Measurements from ENCODE around the gene RBM33.

Gene RBM33

DNA sequence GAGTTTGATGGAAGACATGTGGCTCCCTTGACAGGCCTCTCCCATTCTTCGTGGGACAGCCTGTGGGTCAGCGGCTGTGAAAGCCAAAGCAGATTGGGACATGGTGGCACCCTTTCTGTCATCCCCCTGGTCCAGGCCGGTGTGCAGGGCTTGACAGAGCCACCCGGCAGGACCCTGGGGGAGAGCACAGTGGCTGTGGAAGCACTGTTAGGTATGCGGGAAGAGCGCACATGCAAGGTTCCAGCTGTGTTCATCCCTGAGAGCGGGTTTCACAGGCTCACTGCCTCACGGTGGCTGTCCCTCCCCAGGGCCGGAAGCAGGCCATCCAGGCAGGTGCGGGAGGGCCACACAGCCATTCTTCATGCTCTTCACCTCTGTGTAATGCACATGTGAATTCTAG is 138.0 kb downstream of the RBM33 start:
- no peak for DNase-seq

DNA sequence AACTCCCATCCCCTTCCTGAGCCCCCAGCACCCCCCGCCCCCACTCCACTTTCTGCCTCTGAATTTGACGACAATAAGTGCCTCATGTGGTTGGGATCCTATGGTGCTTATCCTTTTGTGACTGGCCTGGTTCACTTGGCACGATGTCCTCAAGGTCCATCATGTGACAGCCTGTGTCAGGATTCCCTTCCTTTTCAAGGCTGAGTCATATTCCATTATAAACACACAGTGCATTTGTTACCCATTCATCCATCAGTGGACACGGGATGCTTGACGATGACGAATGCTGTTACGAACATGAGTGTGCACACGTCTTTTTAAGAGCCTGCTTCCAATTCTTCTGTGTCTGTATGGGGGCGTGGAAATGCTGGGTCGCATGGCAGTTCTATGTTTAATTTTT is 141.1 kb downstream of the RBM33 start:
- no peak for DNase-seq

DNA sequence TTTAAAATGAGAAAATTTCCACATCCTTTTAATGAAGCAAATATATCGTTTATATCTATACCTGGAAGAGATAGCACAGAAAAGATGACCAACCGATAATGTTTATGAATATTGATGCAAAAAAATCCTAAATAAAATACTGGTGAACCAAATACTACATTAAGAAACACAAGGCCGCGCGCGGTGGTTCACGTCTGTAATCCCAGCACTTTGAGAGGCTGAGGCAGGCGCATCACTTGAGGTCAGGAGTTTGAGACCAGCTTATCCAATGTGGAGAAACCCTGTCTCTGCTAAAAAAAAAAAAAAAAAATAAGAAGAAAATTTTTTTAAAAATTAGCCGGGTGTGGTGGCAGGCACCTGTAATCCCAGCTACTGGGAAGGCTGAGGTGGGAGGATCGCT is 142.0 kb downstream of the RBM33 start:
- DNase-seq: no peak

DNA sequence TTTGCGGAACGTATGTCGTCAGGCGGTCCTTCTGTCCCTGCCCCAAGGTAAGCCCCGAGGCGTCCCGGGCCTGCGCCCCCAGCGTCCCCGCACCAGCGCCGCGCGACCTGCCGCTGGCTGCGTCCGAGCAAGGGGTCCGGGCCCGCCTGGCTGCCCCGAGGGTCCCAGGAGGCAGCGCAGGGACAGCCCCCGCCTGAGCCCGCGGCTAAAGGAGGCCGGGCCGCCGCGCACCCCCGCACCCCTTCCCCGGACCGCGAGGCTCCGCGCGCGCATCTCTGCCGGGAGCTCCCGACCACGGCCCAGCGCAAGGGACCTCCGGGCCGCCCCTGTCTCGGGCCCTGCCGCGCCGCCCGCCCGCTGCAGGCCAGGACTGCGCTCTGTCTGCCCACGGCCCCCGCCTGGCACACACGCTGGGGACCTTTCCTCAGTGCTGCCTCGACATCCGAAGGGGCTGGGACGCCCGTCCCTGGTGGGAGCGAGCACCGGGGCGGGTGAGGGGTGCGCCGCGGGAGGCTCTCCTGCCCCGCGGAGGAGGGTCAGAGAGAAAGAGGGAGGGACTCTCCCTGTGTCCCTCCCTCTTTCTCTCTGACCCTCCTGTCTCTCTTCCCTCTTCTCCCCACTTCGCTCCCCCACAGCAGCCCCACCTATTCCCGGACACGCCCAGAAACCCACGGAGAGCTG is 142.8 kb downstream of the RBM33 start:
- DNase-seq: no peak

DNA sequence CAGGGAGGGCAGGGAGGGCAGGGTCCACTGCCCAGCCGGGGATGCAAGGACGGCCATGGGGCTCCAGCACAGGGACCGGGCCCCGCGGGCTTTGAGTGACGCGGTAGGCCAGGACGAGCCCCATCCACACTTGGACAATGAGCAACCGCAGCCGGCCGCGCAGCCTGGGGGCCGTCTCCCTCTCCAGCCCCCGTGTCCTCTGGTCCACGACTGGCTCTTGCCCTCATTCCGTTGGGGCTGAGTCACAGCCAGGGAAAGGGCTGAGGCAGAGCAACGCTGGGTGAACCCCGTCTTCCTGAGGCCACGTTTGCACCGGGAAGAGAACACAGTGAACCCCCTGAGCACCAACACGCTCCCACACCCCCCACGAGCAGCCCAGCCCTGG is 144.1 kb downstream of the RBM33 start:
- DNase-seq: no peak

DNA sequence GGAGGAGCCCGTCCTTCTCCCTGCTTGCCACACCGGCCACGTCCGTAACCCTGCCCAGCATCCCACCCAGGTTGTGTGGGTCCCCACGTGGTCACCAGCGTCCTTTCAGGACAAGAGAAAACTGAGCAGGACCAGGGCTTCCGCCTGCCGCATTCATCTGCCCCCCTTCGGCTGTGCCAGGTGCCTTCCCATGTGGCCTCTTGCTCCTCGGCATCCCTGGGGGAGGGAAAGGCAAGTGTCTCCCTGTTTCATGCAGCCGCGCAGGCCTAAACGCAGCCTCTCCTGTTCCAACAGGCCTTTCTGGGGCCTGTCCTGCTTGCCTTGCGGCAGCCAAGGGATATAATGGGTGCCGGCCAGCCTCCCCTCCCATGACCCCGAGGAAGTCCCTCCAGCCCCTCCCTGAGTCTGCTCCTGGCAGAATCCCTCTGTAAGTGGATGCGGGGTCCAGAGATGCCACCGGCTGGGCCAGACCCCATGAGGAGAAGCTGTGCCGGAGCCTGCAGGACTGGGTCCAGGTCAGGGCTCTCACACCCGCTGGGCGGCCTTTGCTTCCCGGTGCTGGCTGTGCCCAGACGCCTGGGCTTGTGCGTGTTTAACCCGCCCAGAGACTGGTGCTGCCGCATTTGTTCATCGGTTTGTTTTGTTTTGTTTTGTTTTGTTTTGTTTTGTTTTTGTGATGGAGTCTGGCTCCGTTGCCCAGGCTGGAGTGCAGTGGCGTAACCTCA is 144.7 kb downstream of the RBM33 start:
- DNase-seq: no peak

DNA sequence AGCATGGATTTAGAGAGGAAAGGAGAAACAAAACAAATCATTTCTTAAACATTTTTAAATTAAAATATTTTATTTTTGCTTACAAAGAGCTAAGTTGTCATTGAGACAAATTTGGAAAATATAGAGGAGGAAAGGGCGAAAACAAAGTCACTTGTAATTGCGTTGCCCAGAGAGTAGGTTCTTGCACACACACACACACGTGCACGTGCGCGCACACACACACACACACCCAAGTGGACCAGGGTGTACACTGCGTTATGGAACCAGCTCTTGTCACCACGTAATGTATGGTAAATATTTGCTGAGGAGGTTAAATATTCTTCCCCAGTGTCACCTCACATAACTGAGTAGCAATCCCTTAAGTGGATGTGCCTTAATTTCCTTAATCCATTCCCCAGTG is 146.2 kb downstream of the RBM33 start:
- no peak for DNase-seq

DNA sequence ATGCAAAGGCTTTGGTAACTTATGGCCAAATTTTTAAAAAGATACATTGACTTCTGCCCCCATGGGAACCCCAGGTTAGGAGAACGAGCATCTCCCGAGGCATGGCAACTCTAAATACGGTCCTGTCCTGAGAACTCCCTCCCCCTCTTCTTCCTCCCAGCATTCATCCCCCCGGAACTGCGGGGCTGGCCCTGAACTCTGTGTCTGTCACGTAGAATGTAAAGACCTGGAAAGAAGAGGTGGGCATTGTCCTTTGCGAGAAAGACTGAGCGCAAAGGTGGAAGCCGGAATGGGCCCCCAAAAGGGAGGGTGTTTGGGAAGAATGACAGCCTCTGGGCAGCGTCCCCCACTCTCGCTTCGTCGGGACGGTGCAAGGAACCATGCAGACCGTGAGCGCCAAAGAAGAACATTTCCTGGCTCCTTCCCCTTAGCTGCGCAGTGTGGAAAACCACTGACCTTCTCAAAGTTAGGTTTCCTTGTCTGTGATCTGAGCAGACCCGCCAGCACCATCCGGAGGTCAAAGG is 146.8 kb downstream of the RBM33 start:
- DNase-seq: no peak

DNA sequence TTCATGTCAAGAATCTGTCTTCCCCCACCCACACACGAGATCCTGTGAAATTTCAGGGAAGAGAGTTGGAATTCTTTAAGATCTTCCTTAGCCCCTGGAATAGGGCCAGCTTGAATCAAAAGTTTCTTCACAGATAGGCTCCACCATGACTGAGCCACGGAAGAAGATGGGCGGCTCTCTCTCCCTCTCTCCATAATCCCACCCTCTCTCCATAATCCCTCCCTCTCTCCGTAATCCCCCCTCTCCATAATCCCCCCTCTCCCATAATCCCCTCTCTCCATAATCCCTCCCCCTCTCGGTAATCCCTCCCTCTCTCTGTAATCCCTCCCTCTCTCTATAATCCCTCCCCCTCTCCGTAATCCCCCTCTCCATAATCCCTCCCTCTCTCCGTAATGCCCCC is 147.4 kb downstream of the RBM33 start:
- no peak for DNase-seq

DNA sequence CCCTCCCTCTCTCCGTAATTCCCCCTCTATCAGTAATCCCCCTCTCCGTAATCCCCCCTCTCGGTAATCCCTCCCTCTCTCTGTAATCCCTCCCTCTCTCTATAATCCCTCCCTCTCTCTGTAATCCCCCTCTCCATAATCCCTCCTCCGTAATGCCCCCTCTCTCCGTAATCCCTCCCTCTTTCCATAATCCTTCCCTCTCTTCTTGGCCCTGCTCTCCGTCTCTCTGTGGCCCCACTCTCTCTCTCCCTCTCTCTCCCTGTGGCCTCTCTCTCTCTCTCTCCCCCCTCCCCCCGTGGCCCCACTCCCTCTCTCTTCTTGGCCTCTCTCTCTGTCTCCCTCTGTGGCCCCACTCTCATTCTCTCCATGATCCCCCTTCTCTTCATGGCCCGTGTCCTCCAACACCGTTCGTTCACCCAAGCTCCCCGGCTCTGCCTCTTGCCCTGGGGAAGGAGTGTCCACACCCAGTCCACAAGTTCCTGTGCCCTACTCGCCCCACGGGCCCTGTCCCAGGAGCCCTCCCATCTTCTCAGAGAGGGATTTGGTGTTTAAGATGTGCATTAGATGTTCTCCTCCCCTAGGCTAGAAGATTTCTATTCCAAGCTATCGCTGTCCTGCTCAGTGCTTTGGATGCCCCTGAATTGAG is 148.0 kb downstream of the RBM33 start:
- DNase-seq: no peak

DNA sequence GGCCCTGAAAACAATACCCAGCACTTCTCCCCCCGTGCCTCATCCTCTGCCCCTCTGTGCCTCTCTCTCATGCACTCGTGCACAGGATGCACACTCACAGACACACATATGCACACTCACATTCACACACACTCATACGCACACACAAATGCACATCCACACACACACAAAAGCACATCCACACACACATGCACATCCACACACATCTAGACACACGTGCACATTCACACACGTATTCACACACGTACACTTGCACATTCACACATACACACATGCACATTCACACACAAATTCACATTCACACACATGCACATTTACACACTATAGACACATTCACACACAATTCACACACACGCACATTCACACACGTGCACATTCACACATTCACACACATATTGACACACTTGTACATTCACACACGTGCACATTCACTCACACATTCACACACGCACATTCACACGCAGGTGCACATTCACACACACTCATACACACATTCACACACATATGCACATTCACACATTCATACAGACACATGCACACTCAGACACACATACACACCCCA is 148.6 kb downstream of the RBM33 start:
- DNase-seq: no peak

DNA sequence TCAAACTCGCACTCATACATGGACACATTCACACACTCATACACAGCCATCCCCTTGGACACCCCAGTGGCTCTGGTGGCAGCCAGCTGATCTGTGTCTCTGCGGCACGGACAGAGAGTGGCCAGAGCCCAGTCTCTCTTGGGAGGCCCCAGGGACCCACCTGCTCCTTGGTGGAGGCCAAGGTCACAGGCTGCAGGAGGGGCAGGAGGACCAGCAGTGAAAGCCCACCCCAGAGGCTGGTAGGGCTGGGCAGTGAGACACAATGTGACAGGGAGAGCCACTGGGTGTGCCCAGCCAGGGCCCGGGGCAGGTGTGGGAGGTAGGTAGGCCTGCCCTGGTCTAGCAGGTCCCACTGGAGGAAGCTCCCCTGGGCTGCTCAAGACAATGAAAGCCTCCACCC is 149.3 kb downstream of the RBM33 start:
- no peak for DNase-seq

DNA sequence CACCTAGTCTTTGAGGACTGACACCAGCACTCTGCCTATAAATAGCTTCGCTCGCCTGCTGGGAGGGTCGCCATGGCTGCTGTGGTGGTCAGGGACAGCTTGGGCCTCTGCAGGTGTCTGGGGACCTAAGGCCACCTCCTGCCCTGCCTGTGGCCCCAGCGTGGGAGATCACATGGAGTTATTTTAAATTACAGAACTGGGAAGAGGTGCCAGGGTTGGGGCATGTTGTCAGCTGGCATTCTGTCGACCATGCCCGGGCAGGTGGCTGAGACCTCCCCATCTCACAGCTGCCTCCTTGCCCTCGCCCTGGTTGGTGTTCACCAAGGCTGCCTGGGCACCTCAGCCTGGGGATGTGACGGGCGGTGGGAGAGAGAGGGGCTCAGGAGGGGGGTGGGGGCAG is 149.7 kb downstream of the RBM33 start:
- no peak for DNase-seq

DNA sequence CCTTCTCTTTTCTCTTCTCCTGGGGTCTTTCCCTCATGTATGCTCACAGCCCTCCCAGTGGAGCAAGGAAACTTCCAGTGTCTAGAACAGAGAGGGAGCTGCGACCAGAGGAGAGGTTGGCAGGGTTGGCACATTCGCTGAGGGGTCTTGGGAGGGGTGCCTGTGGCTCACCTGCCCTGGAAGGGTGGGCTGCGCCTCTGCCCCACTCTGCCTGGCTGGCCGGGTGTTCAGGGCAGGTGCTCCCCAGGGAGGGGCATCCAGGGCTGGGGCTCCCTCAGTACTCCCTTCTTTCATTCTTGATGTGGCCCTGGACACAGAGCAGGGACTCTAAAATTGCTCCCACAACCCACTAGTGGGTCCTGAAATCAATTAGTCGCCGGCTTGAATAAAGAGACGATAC is 150.9 kb downstream of the RBM33 start:
- no peak for DNase-seq

DNA sequence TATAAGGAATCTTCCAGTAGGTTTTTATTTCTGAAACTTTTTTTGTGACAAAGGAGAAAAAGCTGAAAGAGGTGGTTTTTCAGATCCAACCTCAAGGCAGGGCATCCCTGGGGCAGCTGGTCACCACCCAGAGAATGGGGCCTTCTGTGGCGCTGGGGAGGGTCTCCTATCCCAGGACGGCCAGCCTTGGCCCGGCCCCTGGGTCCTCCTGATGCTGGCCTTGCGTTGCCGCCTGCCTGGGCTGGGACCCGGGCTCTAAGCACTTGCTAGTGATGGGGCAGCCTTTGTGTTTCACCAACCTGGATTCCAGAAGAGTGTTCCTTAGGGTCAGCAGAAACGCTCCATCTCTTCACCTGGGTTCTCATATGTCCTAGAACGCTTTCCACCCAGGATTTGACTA is 151.5 kb downstream of the RBM33 start:
- DNase-seq: no peak

DNA sequence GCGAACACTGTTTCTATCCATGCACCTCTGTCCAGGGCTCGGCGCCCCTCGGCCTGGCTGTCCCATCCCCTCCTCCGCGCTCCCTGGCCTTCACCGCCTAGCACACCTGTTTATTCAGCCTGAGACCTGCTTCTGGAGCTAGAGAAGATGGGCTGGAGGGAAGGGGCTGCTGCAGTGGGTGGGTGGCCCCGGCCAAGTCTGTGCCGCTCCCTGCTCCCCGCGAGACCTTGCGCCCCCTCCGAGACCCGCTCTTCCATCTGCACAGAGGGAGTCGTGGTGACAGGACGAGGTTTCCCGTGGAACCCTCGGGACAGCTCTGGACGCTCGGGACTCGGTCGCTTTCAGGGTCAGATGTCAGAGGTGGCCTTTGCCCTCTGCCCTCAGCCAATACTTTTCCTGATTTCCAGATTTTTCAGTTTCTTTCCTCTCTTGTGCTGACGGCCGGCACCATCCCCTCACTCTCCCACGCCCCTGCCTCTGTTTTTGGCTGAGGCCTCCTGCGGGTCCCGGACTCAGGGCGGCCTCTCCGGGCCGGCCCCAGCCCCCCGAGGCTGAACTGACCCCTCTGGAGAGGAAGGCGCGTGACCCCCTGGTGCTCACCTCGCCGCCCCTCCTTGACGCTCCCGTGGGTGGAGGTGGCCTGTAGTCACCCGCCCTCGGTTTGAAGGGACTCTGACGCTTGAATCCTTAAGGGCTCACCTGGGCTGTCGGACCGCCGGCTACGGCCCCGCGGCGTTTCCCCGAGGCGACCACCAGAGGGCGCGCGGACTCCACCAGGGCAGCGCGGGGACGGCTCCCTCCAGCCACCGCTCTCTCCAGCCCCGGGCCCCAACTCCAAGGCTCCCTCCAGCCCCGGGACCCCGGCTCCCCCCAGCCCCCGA is 152.2 kb downstream of the RBM33 start:
- peak in 1 of 2 donors; percentile 49 for DNase-seq

DNA sequence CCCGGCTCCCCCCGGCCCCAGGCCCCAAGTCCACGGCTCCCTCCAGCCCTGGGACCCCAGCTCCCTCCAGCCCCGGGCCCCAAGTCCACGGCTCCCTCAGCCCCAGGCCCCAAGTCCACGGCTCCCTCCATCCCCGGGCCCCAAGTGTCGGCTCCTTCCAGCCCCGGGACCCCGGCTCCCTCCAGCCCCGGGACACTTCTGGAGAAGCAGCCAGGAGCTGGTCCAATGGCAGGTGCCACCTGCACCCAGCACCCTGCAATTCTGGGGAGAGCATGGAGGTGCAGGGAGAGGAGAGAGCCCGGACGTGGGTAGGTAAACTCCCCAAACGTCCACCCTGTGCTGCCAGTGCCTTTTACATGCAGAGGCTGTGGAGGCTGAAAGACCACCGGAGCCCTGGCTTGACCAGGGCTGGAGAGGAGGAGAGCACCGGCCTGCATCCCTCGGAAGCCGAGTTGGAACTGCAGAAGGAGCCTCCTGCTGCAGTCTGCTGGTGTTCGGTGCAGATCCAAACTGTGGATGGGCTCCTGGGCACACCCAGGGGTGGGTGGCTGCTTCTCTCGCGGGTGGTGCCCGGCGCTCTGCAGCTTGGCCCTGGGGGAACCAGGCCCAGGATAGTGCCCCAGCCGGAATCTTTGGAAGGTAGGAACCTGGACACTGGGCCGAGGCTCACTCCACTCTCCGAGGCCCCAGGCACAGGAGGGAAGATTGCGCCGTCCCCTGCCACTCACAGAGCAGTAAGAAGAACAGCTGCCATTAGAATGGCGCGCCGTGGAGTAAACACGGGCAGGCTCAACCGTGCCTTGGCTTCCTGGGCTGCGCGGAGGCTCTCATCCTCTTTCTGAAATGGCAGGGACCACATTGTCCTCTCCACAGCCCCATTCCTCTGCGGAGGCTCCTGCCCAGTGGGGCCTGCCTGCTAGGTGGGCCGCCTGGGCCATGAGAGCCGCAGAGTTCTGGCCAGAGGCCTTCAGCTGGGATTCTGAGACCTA is 153.1 kb downstream of the RBM33 start:
- DNase-seq: no peak

DNA sequence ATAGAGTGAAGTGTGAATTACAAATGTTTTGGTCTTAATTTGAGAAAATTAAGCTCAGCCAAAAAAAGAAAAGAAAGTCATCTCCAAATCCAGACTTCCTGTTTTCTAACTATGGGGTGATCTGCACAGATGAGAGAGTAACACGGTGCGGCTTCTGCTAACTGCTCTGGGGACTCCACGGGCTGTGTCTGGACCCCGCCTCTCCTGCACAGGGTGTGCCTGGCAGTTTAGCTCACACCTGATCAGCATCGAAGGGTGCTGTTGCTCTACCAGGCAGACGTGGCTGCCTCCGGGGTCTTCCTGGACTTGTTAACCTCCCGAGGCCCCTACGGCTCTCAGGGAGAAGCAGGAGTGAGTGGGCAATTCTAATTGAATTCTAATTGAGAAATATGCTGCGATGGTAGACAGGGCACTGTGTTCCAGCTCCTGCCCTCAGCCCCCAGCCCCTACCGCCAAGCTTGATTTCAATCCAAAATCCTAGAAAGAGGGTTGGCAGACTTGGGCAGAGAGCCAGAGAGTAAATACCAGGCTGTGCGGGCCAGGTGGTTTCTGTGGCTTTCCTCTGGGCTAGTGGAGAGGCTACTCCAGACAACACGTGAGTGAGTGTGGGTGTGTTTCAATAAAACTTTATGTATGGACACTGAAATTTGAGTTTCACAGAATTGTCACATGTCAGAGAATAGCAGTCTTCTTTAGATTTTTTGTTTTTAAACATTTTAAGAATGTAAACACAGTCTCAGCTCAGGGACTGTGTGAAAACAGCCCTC is 154.4 kb downstream of the RBM33 start:
- peak in 1 of 2 donors; percentile 9 for DNase-seq

DNA sequence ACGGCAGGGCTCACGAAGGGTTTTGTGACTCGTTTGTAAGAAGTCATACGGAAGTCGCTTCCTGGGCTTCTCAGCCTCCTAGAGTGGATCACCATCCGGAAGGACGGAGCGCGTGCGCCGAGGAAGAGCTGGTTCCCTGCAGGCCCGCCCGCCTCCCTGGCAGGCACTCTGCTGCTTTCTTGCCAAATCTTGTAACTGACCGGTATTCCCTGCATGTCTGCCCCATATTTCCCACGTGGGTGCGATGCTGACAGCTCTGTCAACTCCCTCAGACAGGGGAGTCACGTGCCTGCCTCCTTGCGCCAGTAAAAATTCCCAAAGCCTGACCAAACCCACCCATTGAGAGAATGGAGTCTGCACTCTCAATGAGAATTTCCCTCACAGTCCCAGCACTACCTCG is 155.1 kb downstream of the RBM33 start:
- DNase-seq: peak in 1 of 2 donors; percentile 20

DNA sequence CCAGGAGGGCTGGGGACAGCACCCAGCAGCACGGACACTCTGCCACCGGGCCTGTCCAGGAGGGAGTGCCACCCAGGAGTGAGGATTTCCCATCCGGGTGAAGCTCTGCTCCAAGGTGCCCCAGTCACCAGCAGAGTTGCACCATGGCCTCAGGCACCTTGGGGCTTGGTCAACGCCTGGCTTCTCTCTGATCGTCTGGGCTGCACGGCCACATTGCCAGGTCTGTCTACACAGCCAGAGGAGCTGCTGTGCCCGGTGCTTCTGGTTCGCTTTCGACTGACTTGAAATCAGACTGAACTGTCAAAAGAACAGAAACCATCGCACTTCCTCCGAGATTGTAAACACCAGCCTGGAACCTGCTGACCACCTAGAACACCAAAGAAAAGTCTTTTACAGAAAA is 155.8 kb downstream of the RBM33 start:
- no peak for DNase-seq
